Measurements from ENCODE around the gene PDZK1IP1.

DNA sequence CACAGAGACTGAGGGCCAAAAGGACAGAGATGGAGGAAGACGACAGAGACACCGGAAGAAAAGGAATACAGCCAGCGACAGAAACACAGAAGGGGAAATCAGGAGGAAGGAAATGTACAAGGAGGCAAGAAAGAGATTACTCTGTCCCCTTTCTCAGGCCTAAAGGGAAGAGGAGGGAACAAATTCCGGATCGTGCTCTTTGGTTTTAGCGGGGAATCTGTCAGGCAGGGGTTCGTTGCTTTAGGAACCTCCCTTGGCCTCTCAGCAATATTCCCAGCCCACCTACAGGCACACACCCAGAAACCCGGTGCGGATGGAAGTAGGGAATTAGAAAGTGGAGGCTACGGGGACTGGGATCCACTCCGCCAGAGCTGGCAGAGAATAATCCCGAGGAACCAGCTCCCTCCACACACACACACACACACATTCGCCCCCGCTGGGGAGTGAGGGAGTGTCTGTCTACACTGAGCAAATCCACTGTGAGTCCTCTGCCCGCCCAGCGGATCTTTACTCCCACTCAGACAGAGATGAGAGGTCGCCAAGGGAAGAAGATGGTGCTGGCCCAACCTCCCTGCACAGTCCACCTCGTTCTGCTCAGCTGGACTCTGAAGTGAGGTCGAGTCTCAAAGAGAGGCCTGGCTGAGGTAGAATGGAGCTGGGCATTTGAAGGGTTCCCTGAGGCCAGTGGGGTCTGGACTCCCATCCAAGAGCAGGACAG lies 36.4 kb upstream of the PDZK1IP1 start:
- TF ChIP-seq, protein P1, sequence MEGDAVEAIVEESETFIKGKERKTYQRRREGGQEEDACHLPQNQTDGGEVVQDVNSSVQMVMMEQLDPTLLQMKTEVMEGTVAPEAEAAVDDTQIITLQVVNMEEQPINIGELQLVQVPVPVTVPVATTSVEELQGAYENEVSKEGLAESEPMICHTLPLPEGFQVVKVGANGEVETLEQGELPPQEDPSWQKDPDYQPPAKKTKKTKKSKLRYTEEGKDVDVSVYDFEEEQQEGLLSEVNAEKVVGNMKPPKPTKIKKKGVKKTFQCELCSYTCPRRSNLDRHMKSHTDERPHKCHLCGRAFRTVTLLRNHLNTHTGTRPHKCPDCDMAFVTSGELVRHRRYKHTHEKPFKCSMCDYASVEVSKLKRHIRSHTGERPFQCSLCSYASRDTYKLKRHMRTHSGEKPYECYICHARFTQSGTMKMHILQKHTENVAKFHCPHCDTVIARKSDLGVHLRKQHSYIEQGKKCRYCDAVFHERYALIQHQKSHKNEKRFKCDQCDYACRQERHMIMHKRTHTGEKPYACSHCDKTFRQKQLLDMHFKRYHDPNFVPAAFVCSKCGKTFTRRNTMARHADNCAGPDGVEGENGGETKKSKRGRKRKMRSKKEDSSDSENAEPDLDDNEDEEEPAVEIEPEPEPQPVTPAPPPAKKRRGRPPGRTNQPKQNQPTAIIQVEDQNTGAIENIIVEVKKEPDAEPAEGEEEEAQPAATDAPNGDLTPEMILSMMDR (conservative IDR thresholded peaks at IDR 0.05), result no peak
- no peak for TF ChIP-seq ZFX (IDR thresholded peaks at IDR 0.05)

Measured in C4-2B (cell line).